ENCODE data around the gene GREM2.

GREM2 gene

GRCh38 chr1:240649733-240650721, 38.1 kb upstream of the GREM2 start:
- CTCF ChIA-PET, result interaction anchor here (0.6 to 1.5 kb wide), 3 partner anchors 41 to 501 kb away, joined by 3 to 4 read pairs (median 3); no protein-coding TSS in a partner anchor
- TF ChIP-seq, protein P1, sequence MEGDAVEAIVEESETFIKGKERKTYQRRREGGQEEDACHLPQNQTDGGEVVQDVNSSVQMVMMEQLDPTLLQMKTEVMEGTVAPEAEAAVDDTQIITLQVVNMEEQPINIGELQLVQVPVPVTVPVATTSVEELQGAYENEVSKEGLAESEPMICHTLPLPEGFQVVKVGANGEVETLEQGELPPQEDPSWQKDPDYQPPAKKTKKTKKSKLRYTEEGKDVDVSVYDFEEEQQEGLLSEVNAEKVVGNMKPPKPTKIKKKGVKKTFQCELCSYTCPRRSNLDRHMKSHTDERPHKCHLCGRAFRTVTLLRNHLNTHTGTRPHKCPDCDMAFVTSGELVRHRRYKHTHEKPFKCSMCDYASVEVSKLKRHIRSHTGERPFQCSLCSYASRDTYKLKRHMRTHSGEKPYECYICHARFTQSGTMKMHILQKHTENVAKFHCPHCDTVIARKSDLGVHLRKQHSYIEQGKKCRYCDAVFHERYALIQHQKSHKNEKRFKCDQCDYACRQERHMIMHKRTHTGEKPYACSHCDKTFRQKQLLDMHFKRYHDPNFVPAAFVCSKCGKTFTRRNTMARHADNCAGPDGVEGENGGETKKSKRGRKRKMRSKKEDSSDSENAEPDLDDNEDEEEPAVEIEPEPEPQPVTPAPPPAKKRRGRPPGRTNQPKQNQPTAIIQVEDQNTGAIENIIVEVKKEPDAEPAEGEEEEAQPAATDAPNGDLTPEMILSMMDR (IDR thresholded peaks at IDR 0.05; ENCODE audit: insufficient read depth, low read length, missing control alignments), result no peak
- POLR2A ChIA-PET, result no interaction called here
- no peak overlapping the region for H3K4me3 ChIP-seq (ENCODE audit: low read depth, low read length)
- no peak for DNase-seq (ENCODE audit: low read depth, low spot score)

DNA sequence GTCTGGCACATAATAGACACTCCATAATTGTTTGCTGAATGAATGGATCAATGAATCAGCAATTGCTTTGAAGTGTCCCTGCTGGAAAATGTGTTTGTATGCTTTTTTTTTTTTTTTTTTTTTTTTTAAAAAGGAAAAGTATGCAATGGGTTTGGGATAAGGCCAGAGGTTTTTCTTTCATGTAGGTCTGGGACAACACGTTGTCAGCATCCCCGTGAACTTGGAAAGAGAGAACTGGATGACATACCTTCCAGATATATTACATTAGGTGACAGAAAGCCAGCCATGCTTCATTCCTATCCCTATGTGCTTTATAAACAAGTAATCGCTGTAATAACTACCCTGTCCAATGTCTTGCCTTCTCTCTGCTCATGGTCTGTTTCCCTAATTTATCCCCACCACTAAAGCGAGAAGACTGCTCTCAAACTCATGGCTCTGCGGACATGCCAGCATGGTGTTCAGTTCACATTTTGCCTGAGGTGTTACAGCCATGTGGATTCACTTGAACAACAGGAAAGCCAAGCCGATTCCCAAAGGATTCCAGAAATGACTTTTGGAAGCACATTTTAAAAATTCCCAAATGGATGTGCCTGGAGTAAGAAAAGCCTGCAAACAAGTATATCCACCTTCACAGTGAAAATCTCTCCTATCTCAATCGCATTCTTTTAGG, 34.8 kb upstream of the GREM2 start:
- TF ChIP-seq, protein P1 (IDR thresholded peaks at IDR 0.05; ENCODE audit: insufficient read depth, low read length, missing control alignments), result no peak
- POLR2A ChIA-PET, result no interaction called here
- H3K4me3 ChIP-seq (ENCODE audit: low read depth, low read length), result no peak overlapping the region
- CTCF ChIA-PET, result interaction anchor here (0.6 kb wide), 1 partner anchor 479 kb away, joined by 3 read pairs; no protein-coding TSS in a partner anchor
- no peak for DNase-seq (ENCODE audit: low read depth, low spot score)

DNA sequence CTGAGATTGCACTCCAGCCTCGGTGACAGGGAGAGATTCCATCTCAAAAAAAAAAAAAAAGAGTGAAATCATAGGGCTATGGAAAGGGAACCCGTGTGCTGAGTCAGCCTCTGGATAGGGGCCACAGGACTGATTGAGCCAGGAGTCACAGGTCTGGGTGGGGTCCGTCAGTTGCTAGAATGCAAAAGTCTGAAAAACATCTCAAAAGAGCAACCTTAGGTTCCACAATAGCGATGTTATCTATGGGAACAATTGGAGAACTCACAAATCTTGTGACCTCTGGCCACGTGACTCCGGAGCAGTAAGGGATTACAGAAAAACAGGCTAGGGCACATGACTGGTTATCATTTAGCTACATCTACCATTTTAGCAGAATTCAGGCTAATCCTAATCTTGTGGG, 32.8 kb upstream of the GREM2 start:
- POLR2A ChIA-PET, result no interaction called here
- CTCF ChIA-PET, result interaction anchor here (1.2 kb wide), 1 partner anchor 457 kb away, joined by 3 read pairs; no protein-coding TSS in a partner anchor

GRCh38 chr1:240635466-240636256, 23.7 kb upstream of the GREM2 start:
- ChIA-PET CTCF (no interaction called here), POLR2A (no interaction called here)
- TF ChIP-seq, protein P1 (IDR thresholded peaks at IDR 0.05; ENCODE audit: insufficient read depth, low read length, missing control alignments), result no peak
- no peak overlapping the region for H3K4me3 ChIP-seq (ENCODE audit: low read depth, low read length)
- no peak for DNase-seq (ENCODE audit: low read depth, low spot score)

More for the DNA sequence above, 32.8 kb upstream of the GREM2 start:
- DNase-seq (ENCODE audit: low read depth, low spot score), result no peak
- H3K4me3 ChIP-seq (ENCODE audit: low read depth, low read length), result no peak overlapping the region
- TF ChIP-seq, protein P1 (IDR thresholded peaks at IDR 0.05; ENCODE audit: insufficient read depth, low read length, missing control alignments), result no peak

- ChIA-PET POLR2A (interaction anchor here (0.6 kb wide), 1 partner anchor 242 kb away, joined by 3 read pairs; no protein-coding TSS in a partner anchor), CTCF (no interaction called here)
- TF ChIP-seq, protein P1 (IDR thresholded peaks at IDR 0.05; ENCODE audit: insufficient read depth, low read length, missing control alignments), result no peak
- no peak overlapping the region for H3K4me3 ChIP-seq (ENCODE audit: low read depth, low read length)
- no peak for DNase-seq (ENCODE audit: low read depth, low spot score)
Observed at GRCh38 chr1:240630409-240630808, 18.5 kb upstream of the GREM2 start.

All from AG04449 (cell line).